Prostate gland (tissue), 2 donors: ENCODE results near the gene RABEP2.
"Not testable (repeated sequence)": the region's sequence is repeated elsewhere in the genome, so short reads cannot be mapped to it uniquely, and the experiment has no call there.

ENCODE experiments used
- POLR2A ChIP-seq: fragments of 450-650 bp; IDR thresholded peaks from one replicate; pipeline ENCODE4 v1.6.1; 2016; ENCODE audit warnings: antibody characterized with exemption, mild to moderate bottlenecking
- TF ChIP-seq, protein P1 (sequence below), 4 experiments: fragments of 200-600 bp in 2 of 4; fragments of 450-650 bp in 2 of 4; sonication (generic) in 2 of 4; IDR thresholded peaks; 1 replicate in 3 of 4; 2 replicates in 1 of 4; pipeline ENCODE4 v1.5.1; 2016 to 2019; ENCODE audit warnings: antibody characterized with exemption in 4 of 4, mild to moderate bottlenecking in 2 of 4, moderate library complexity in 2 of 4

DNA sequence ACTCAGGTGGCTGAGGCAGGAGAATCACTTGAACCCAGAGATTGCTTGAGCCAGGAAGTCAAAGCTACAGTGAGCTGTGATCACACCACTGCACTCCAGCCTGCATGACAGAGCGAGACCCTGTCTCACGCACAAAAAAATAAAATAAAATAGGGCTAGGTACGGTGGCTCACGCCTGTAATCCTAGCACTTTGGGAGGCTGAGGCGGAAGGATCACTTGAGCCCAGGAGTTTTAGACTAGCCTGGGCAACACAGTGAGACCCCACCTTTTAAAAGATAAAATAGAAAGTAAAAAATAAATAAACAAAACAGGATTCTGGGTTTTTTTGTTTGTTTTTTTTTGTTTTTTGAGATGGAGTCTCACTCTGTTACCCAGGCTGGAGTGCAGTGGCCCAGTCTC, 34.7 kb downstream of the RABEP2 start:
- not testable (repeated sequence) for TF ChIP-seq POLR2A
- TF ChIP-seq, protein P1, sequence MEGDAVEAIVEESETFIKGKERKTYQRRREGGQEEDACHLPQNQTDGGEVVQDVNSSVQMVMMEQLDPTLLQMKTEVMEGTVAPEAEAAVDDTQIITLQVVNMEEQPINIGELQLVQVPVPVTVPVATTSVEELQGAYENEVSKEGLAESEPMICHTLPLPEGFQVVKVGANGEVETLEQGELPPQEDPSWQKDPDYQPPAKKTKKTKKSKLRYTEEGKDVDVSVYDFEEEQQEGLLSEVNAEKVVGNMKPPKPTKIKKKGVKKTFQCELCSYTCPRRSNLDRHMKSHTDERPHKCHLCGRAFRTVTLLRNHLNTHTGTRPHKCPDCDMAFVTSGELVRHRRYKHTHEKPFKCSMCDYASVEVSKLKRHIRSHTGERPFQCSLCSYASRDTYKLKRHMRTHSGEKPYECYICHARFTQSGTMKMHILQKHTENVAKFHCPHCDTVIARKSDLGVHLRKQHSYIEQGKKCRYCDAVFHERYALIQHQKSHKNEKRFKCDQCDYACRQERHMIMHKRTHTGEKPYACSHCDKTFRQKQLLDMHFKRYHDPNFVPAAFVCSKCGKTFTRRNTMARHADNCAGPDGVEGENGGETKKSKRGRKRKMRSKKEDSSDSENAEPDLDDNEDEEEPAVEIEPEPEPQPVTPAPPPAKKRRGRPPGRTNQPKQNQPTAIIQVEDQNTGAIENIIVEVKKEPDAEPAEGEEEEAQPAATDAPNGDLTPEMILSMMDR (IDR thresholded peaks at IDR 0.05), result not testable (repeated sequence)
